ENCODE results near the gene MSTN.

GRCh38 chr2:190094316-190094871 lies 31.9 kb upstream of the MSTN start:
- TF ChIP-seq EZH2 (IDR thresholded peaks at IDR 0.05; ENCODE audit: borderline replicate concordance, low read depth, low read length, severe bottlenecking) = no peak
- no peak for TF ChIP-seq CTCF (IDR thresholded peaks at IDR 0.05; ENCODE audit: borderline replicate concordance, extremely low read depth, low read length, poor library complexity, severe bottlenecking)

Measured in DND-41 (cell line).